Measurements from ENCODE around the gene ZNF335.

- TF ChIP-seq JUN (IDR thresholded peaks at IDR 0.05; ENCODE audit: borderline replicate concordance, insufficient read depth, insufficient read length, low read depth) (no peak), POLR2AphosphoS5 (IDR thresholded peaks at IDR 0.05; ENCODE audit: insufficient read depth, low read depth, low read length) (no peak), CTCF (IDR thresholded peaks at IDR 0.05; ENCODE audit: extremely low read depth in 1 of 2, insufficient read depth in 1 of 2, low read depth in 1 of 2, low read length in 2 of 2) (no peak), MAX (IDR thresholded peaks at IDR 0.05; ENCODE audit: insufficient read depth, insufficient read length) (no peak)
These were observed 46.0 kb downstream of the ZNF335 start for GRCh38 chr20:45925821-45926506.
